Measurements from ENCODE around the gene OR52K2.
"Not testable (repeated sequence)": the region's sequence is repeated elsewhere in the genome, so short reads cannot be mapped to it uniquely, and the experiment has no call there.

OR52K2 gene

GRCh38 chr11:4481240-4481582 is 32.1 kb downstream of the OR52K2 start:
- DNase-seq = no peak

GRCh38 chr11:4482445-4482844 is 33.4 kb downstream of the OR52K2 start, which contains the start of gene OR52K1:
Gene OR52K1 (plus strand): TSS chr11:4482646. CDS start chr11:4488901, 6,255 bp downstream.
- DNase-seq = no peak

DNA sequence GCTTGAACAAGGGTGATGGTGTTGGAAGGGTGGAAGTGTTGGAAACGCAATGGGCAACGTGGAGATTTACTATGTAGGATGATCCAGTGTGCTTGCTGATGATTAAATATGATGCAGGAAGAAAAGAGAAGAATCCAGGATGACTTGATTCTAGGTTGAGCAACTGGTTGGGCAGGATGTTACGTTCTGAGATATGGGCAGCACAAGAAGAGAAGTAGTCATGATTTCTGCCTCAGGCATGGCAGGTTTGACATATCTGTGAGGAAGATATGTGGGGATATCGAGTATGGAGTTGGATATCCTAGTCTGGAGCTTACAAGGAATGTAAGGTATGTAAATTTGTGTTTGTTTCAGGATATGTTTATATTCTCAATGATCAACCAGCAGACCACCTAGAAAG is 35.2 kb downstream of the OR52K2 start:
- DNase-seq = no peak

GRCh38 chr11:4491405-4491804 is 42.3 kb downstream of the OR52K2 start:
- not testable (repeated sequence) for DNase-seq

DNA sequence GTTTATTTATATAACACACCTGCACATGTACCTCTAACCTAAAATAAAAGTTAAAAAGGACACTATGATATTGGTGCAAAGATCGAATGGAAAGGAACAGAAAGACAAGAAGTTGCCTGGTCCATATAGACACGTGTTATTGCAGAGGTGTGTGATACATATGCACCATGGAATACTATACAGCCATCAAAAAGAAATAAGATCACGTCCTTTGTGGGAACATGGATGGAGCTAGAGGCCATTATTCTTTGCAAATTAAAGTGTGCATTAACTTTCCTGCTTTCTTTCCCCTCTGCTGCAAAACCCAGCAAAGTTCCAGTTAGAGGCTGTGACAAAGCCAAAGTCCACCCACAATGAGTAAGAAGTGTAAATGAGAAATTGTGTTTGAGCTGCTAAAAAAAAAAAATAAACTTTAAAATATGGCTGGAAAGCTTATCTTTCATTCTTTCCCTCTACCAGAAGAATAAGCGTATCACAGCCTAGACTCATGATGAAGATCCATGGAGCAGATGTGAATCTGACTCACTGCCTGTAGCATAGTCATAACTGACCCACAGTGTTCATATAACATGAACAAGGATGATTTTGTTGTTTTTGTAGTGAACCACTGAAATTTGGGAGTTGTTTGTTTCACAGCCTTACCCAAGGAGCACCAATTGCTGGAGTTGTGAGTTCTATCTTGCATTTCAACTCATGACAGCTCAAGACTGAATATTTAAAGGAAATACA is 42.9 kb downstream of the OR52K2 start:
- no peak for DNase-seq

DNA sequence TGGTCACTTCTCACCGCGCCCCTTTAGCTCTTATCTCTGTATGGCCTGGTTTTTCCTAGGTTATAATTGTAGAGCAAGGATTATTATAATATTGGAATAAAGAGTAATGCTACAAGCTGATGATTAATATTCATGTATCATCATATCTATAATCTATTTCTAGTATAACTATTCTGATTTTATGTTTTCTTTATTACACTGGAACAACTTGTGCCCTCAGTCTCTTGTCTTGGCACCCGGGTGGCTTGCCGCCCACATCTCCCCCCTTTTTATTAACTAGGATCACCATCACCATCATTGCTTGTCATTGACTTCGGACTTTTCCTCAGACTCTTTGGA is 44.4 kb downstream of the OR52K2 start:
- no peak for DNase-seq

DNA sequence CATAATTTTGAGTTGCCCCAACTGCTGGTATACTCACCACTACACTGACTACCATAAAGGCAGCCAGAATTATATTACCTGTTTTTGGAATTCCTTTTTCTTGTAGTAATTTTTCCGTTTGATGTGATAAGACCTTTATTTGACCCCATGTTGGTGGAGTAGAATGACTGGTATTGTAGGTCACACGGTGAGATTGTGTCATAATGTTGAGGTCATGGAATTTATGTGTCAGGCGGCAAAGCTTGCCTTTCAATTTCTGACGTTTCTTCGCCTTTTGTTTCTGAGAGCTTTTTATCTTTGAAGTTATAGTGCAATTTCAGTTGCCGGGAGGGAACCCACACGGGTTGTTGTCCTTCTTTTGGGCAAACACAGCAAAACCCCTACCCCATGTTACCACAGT is 46.4 kb downstream of the OR52K2 start:
- DNase-seq = no peak

- DNase-seq = no peak
Measured at GRCh38 chr11:4495986-4496385, 46.9 kb downstream of the OR52K2 start.

DNA sequence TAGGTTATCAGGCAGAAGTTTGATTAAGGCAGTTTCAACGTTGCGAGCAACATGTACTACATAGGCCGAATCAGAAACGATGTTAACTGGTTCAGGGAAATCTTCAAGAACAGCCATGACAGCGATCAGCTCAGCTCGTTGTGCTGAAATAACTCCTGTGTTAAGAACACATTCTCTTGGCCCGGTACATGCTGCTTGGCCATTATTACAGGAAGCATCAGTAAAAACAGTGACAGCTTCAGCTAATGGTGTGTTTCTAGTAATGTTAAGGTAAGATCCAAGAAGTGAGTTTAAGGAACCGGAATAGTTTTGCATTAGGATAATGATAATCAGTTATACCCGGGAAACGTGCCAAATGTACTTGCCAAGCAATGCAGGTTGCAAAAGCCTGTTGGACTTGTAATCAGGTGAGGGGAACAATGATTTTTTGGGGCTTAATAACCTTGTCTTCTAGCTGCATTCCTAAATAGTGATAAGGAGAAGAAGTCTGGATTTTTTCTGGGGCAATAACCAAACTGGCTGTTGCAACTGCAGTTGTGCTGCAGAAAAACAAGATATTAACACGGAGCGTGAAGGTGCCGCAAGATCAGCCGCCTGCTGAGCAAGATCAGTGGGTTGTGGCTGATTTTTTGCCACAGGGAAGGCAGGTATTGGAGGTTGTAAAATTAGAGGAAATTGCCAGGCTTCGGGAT is 47.6 kb downstream of the OR52K2 start:
- DNase-seq = no peak

All from activated effector memory CD4-positive, alpha-beta T cell treated with Interleukin-2 at 50 U/mL for 16 hours (primary cell).